DND-41 (cell line): ENCODE measurements around the gene RMC1.

Experiments used
- ATAC-seq: fragments of 200-7000 bp; cut with Tn5 transposase; 3 replicates; pipeline ENCODE4 v1.9.1; 2021; ENCODE audit warnings: low read depth; ENCODE audit not compliant: insufficient read depth
- DNase-seq: peaks from one replicate; pipeline ENCODE4 v3.0.0-alpha.2; 2020
- H2AFZ ChIP-seq: 2 replicates; pipeline ENCODE4 v1.6.0; 2012; ENCODE audit warnings: low read depth, low read length
- H3K27ac ChIP-seq: 2 replicates; pipeline ENCODE4 v1.5.1; 2012; ENCODE audit warnings: low read length, inconsistent platforms
- H3K27me3 ChIP-seq: fragments of 200-600 bp; sonication (generic); 2 replicates; pipeline ENCODE4 v1.6.0; 2012; ENCODE audit warnings: low read length, mild to moderate bottlenecking, inconsistent platforms; ENCODE audit not compliant: insufficient read depth, poor library complexity
- H3K36me3 ChIP-seq: 2 replicates; pipeline ENCODE4 v1.5.1; 2012; ENCODE audit warnings: low read length, inconsistent platforms; ENCODE audit not compliant: insufficient read depth
- H3K4me1 ChIP-seq: 2 replicates; pipeline ENCODE4 v1.5.1; 2012; ENCODE audit warnings: mild to moderate bottlenecking, low read length; ENCODE audit not compliant: insufficient read depth
- H3K4me2 ChIP-seq: 2 replicates; pipeline ENCODE4 v1.6.0; 2012; ENCODE audit warnings: mild to moderate bottlenecking, moderate library complexity, low read length, inconsistent platforms; ENCODE audit not compliant: insufficient read depth
- H3K4me3 ChIP-seq, 2 experiments: fragments of 200-600 bp in 1 of 2; shearing (Covaris generic) in 1 of 2; 2 replicates each; pipeline ENCODE4 v1.5.1; 2012 to 2016; ENCODE audit warnings: inconsistent platforms in 2 of 2, low read length in 2 of 2, mild to moderate bottlenecking in 2 of 2, low read depth in 1 of 2, moderate library complexity in 1 of 2
- H3K79me2 ChIP-seq: 2 replicates; pipeline ENCODE4 v1.6.0; 2012; ENCODE audit warnings: low read length, inconsistent platforms; ENCODE audit not compliant: insufficient read depth
- H3K9ac ChIP-seq: 2 replicates; pipeline ENCODE4 v1.6.0; 2012; ENCODE audit warnings: low read depth, mild to moderate bottlenecking, inconsistent platforms, low read length, moderate library complexity
- H3K9me3 ChIP-seq: 2 replicates; pipeline ENCODE4 v1.5.1; 2012; ENCODE audit warnings: low read length, moderate library complexity, mild to moderate bottlenecking, inconsistent platforms; ENCODE audit not compliant: insufficient read depth, severe bottlenecking
- H4K20me1 ChIP-seq: 2 replicates; pipeline ENCODE4 v1.6.0; 2012; ENCODE audit warnings: low read length; ENCODE audit not compliant: insufficient read depth
- EZH2 ChIP-seq: IDR thresholded peaks from 3 replicates; pipeline ENCODE4 v1.6.1; 2012; ENCODE audit warnings: borderline replicate concordance, low read depth, mild to moderate bottlenecking, moderate library complexity, low read length, inconsistent platforms; ENCODE audit not compliant: severe bottlenecking
- TF ChIP-seq, protein P1 (sequence below): IDR thresholded peaks from 2 replicates; pipeline ENCODE4 v1.5.1; 2012; ENCODE audit warnings: borderline replicate concordance, low read length, moderate library complexity, mild to moderate bottlenecking; ENCODE audit not compliant: poor library complexity, severe bottlenecking; ENCODE audit errors: extremely low read depth

The RMC1 gene

DNA sequence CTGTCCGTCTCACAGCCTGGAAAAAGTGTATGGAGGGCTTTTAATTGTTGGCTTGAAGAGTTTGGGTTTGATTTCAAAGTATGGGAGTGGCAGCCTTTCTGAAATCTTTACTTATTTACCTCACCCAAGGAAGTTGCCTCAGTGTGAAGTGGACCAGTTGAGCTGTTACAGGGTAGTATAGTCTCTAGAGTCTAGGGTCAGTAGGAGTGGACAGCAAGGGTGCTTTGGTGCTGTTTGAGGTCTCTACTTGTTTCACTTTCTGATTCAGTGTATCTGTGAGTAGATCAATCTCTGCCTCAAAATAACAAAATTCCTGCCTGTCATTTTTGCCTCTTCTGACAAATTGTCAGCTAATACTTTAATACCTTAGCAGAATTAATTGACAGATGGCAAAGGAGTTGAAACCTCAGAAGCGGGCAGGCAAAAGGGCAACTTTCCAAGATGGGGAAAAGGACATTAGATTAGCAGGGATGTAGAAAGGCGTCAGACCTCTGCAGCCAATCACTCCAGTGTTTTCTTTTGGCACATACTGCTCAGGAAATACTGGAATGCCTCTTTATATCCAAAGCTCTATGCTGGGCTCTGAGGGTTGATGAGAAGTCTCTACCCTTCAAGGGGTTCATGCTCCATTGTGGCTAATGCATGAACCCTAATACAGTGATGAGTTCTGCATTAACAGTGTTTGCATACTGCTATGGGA lies 44.3 kb upstream of the RMC1 start:
- H4K20me1 ChIP-seq = peaks cover 42% of the 10 kb centered on the region
- no peak for DNase-seq
- H3K9ac ChIP-seq = no peak overlapping the region
- peaks cover 37% of the 10 kb centered on the region for H3K4me1 ChIP-seq
- no peak overlapping the region for H2AFZ ChIP-seq
- TF ChIP-seq, protein P1, sequence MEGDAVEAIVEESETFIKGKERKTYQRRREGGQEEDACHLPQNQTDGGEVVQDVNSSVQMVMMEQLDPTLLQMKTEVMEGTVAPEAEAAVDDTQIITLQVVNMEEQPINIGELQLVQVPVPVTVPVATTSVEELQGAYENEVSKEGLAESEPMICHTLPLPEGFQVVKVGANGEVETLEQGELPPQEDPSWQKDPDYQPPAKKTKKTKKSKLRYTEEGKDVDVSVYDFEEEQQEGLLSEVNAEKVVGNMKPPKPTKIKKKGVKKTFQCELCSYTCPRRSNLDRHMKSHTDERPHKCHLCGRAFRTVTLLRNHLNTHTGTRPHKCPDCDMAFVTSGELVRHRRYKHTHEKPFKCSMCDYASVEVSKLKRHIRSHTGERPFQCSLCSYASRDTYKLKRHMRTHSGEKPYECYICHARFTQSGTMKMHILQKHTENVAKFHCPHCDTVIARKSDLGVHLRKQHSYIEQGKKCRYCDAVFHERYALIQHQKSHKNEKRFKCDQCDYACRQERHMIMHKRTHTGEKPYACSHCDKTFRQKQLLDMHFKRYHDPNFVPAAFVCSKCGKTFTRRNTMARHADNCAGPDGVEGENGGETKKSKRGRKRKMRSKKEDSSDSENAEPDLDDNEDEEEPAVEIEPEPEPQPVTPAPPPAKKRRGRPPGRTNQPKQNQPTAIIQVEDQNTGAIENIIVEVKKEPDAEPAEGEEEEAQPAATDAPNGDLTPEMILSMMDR = no peak
- no peak for TF ChIP-seq EZH2
- no peaks in the 10 kb centered on the region for H3K27me3 ChIP-seq
- no peak overlapping the region for H3K27ac ChIP-seq
- H3K4me3 ChIP-seq = no peak overlapping the region
- H3K79me2 ChIP-seq = peaks cover 76% of the 10 kb centered on the region
- H3K4me2 ChIP-seq = 0 out of 2 replicates have a peak overlapping the region, but pooled peaks have one; percentile 20
- H3K36me3 ChIP-seq = peaks cover 33% of the 10 kb centered on the region
- no peaks in the 10 kb centered on the region for H3K9me3 ChIP-seq
- no peak for ATAC-seq

DNA sequence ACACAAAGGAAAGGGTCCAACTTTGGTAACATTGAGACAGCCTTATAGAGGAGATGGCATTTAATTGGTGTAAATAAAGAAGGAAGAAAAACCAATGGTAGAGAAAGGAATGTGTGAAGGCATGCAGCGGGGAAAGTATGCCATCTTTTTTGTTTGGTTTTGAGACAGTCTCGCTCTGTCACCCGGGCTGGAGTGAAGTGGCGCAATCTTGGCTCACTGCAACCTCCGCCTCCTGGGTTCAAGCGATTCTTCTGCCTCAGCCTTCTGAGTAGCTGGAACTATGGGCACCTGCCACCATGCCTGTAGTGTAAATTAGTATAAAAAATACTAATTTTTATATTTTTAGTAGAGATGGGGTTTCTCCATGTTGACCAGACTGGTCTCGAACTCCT lies 43.8 kb upstream of the RMC1 start:
- no peak for TF ChIP-seq EZH2
- TF ChIP-seq, protein P1 = no peak
- peaks cover 39% of the 10 kb centered on the region for H3K36me3 ChIP-seq
- H3K4me1 ChIP-seq = peaks cover 32% of the 10 kb centered on the region
- H3K4me2 ChIP-seq = 0 out of 2 replicates have a peak overlapping the region, but pooled peaks have one; percentile 20
- DNase-seq (no peak), ATAC-seq (no peak)
- H3K27me3 ChIP-seq = no peaks in the 10 kb centered on the region
- no peak overlapping the region for H2AFZ ChIP-seq
- no peak overlapping the region for H3K4me3 ChIP-seq
- H3K9me3 ChIP-seq = no peaks in the 10 kb centered on the region
- no peak overlapping the region for H3K27ac ChIP-seq
- H4K20me1 ChIP-seq = peaks cover 42% of the 10 kb centered on the region
- peaks cover 70% of the 10 kb centered on the region for H3K79me2 ChIP-seq
- H3K9ac ChIP-seq = no peak overlapping the region

DNA sequence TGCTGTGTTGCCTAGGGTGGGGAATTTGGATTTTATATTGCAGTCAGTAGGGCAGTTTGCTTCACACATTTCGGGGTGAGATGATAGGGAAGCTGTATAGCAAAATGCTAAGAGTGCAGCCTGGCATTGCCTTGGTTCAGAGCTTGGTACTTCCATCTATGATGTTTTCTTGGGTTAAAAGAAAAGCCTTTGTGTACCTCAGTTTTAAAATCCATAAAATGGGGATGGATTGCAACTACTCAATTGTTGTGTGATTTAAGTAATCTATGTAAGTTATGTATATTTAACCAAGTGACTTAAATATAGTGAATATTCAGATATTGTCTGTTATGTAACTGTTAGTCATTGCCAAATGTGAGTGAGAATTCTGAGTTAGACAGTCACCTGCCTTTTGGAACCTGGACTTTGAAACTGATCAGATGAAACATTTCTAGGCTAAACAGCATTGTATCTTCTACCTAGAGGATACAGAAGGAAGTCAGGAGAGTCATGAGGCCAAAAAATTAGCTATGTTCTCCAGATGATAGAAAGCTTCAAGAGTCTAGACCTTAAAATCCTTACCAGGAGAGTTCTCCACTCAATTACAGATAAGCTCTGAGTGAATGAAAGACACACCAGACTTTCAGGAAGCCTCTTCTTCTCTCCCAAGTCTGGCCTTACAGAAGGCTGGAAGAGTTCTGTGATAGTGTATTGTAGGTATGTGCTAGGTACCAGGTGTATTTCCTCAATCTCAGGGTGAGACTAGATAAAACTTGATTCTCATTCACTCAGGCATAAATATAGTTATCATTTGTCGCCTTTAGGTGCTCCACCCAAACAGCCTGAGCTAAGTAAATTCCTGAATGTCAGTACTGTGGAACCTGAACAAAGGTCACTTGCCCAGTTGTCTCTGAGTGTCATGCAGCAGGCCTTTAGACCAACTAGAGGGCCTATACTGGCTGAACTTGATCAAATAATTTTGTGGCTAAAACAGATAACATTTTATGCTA lies 42.7 kb upstream of the RMC1 start:
- H3K4me3 ChIP-seq = no peak overlapping the region
- H3K27me3 ChIP-seq = no peaks in the 10 kb centered on the region
- no peak overlapping the region for H3K27ac ChIP-seq
- no peak for ATAC-seq
- DNase-seq = no peak
- peaks cover 23% of the 10 kb centered on the region for H3K4me1 ChIP-seq
- H3K4me2 ChIP-seq = peak overlapping the region; percentile 12; the same call in 1 of the 2 replicates
- H4K20me1 ChIP-seq = peaks cover 39% of the 10 kb centered on the region
- peaks cover 47% of the 10 kb centered on the region for H3K36me3 ChIP-seq
- peaks cover 60% of the 10 kb centered on the region for H3K79me2 ChIP-seq
- H3K9me3 ChIP-seq = no peaks in the 10 kb centered on the region
- no peak overlapping the region for H2AFZ ChIP-seq
- no peak overlapping the region for H3K9ac ChIP-seq
- TF ChIP-seq, protein P1 = no peak
- no peak for TF ChIP-seq EZH2
